ENCODE measurements around the gene DPH5.
"Not testable (repeated sequence)": the region's sequence is repeated elsewhere in the genome, so short reads cannot be mapped to it uniquely, and the experiment has no call there.

DNA sequence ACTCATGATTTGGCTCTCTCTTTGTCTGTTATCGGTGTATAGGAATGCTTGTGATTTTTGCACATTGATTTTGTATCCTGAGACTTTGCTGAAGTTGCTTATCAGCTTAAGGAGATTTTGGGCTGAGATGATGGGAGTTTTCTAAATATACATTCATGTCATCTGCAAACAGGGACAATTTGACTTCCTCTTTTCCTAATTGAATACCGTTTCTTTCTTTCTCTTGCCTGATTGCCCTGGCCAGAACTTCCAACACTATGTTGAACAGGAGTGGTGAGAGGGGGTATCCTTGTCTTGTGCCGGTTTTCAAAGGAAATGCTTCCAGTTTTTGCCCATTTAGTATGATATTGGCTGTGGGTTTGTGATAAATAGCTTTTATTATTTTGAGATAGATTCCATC, 79.5 kb downstream of the DPH5 start:
- TF ChIP-seq, protein P1, sequence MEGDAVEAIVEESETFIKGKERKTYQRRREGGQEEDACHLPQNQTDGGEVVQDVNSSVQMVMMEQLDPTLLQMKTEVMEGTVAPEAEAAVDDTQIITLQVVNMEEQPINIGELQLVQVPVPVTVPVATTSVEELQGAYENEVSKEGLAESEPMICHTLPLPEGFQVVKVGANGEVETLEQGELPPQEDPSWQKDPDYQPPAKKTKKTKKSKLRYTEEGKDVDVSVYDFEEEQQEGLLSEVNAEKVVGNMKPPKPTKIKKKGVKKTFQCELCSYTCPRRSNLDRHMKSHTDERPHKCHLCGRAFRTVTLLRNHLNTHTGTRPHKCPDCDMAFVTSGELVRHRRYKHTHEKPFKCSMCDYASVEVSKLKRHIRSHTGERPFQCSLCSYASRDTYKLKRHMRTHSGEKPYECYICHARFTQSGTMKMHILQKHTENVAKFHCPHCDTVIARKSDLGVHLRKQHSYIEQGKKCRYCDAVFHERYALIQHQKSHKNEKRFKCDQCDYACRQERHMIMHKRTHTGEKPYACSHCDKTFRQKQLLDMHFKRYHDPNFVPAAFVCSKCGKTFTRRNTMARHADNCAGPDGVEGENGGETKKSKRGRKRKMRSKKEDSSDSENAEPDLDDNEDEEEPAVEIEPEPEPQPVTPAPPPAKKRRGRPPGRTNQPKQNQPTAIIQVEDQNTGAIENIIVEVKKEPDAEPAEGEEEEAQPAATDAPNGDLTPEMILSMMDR (IDR thresholded peaks at IDR 0.05) = not testable (repeated sequence)
- not testable (repeated sequence) for TF ChIP-seq RXRA (IDR thresholded peaks at IDR 0.05; ENCODE audit: borderline replicate concordance, low read depth); TAF1 (IDR thresholded peaks at IDR 0.05; ENCODE audit: borderline replicate concordance, low read depth, low read length); EZH2phosphoT487 (IDR thresholded peaks at IDR 0.05; ENCODE audit: borderline replicate concordance, low read depth); YY1 (IDR thresholded peaks at IDR 0.05; ENCODE audit: low read depth); SMC3 (IDR thresholded peaks at IDR 0.05; ENCODE audit: low read depth, low read length); TCF12 (IDR thresholded peaks at IDR 0.05); POLR2AphosphoS5 (IDR thresholded peaks at IDR 0.05; ENCODE audit: low read depth, low read length); NFIC (IDR thresholded peaks at IDR 0.05; ENCODE audit: borderline replicate concordance); RCOR1 (IDR thresholded peaks at IDR 0.05; ENCODE audit: low read length)
- TF ChIP-seq, protein P2, sequence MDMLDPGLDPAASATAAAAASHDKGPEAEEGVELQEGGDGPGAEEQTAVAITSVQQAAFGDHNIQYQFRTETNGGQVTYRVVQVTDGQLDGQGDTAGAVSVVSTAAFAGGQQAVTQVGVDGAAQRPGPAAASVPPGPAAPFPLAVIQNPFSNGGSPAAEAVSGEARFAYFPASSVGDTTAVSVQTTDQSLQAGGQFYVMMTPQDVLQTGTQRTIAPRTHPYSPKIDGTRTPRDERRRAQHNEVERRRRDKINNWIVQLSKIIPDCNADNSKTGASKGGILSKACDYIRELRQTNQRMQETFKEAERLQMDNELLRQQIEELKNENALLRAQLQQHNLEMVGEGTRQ (IDR thresholded peaks at IDR 0.05; ENCODE audit: borderline replicate concordance, low read depth, low read length) = not testable (repeated sequence)
- TF ChIP-seq, protein P3, sequence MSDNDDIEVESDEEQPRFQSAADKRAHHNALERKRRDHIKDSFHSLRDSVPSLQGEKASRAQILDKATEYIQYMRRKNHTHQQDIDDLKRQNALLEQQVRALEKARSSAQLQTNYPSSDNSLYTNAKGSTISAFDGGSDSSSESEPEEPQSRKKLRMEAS (IDR thresholded peaks at IDR 0.05; ENCODE audit: low read depth) = not testable (repeated sequence)
- TF ChIP-seq, protein P4, sequence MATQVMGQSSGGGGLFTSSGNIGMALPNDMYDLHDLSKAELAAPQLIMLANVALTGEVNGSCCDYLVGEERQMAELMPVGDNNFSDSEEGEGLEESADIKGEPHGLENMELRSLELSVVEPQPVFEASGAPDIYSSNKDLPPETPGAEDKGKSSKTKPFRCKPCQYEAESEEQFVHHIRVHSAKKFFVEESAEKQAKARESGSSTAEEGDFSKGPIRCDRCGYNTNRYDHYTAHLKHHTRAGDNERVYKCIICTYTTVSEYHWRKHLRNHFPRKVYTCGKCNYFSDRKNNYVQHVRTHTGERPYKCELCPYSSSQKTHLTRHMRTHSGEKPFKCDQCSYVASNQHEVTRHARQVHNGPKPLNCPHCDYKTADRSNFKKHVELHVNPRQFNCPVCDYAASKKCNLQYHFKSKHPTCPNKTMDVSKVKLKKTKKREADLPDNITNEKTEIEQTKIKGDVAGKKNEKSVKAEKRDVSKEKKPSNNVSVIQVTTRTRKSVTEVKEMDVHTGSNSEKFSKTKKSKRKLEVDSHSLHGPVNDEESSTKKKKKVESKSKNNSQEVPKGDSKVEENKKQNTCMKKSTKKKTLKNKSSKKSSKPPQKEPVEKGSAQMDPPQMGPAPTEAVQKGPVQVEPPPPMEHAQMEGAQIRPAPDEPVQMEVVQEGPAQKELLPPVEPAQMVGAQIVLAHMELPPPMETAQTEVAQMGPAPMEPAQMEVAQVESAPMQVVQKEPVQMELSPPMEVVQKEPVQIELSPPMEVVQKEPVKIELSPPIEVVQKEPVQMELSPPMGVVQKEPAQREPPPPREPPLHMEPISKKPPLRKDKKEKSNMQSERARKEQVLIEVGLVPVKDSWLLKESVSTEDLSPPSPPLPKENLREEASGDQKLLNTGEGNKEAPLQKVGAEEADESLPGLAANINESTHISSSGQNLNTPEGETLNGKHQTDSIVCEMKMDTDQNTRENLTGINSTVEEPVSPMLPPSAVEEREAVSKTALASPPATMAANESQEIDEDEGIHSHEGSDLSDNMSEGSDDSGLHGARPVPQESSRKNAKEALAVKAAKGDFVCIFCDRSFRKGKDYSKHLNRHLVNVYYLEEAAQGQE (IDR thresholded peaks at IDR 0.05; ENCODE audit: low read depth, low read length) = not testable (repeated sequence)

Data from SK-N-SH (cell line).